Common myeloid progenitor, CD34-positive (primary cell): ENCODE data around the gene TBCA.

Experiments used
- CTCF ChIA-PET: fragments of 350-600 bp; sonication (Branson Sonifier 250); formaldehyde crosslinking; loops from one replicate; lab custom pipeline; 2021; ENCODE audit warnings: antibody characterized with exemption; lab: Charles Lee
- POLR2A ChIA-PET: fragments of 350-600 bp; sonication (Branson Sonifier 250); formaldehyde crosslinking; loops from one replicate; lab custom pipeline; 2021; ENCODE audit warnings: antibody characterized with exemption; lab: Charles Lee
- DNase-seq, 3 donors: peaks; one replicate each; pipeline versions ENCODE4 v3.0.0 to v3.0.0-alpha.2; 2013
- H3K27ac ChIP-seq, 2 experiments: 1 replicate in 1 of 2; 2 replicates in 1 of 2; pipeline ENCODE4 v1.7.0; 2013; ENCODE audit warnings: inconsistent platforms in 2 of 2, low read length in 2 of 2, mild to moderate bottlenecking in 2 of 2, low read depth in 1 of 2, moderate library complexity in 1 of 2; ENCODE audit not compliant: severe bottlenecking in 2 of 2, insufficient read depth in 1 of 2, poor library complexity in 1 of 2
- H3K27me3 ChIP-seq, 5 experiments: replicated peaks in 2 of 5; 1 replicate in 3 of 5; 2 replicates in 2 of 5; pipeline versions ENCODE4 v1.6.1 to v1.7.0; 2013; ENCODE audit warnings: low read length in 4 of 5, mild to moderate bottlenecking in 2 of 5, moderate library complexity in 2 of 5, inconsistent platforms in 1 of 5; ENCODE audit not compliant: insufficient read depth in 5 of 5, control insufficient read depth in 4 of 5
- H3K36me3 ChIP-seq, 4 experiments: 1 replicate in 2 of 4; 2 replicates in 2 of 4; pipeline versions ENCODE4 v1.6.1 to v1.7.0; 2013; ENCODE audit warnings: low read length in 3 of 4, control low read depth in 1 of 4, mild to moderate bottlenecking in 1 of 4; ENCODE audit not compliant: control insufficient read depth in 4 of 4, insufficient read depth in 4 of 4
- H3K4me1 ChIP-seq, 4 experiments: 1 replicate in 3 of 4; 2 replicates in 1 of 4; pipeline versions ENCODE4 v1.6.1 to v1.7.1; 2013; ENCODE audit warnings: low read length in 3 of 4, mild to moderate bottlenecking in 3 of 4, control low read depth in 1 of 4, inconsistent platforms in 1 of 4, moderate library complexity in 1 of 4; ENCODE audit not compliant: control insufficient read depth in 4 of 4, insufficient read depth in 4 of 4; ENCODE audit errors: control extremely low read depth in 1 of 4
- H3K4me3 ChIP-seq, 7 experiments: 1 replicate in 4 of 7; 2 replicates in 3 of 7; pipeline versions ENCODE4 v1.5.1 to v1.7.0; 2013; ENCODE audit warnings: mild to moderate bottlenecking in 7 of 7, low read length in 6 of 7, moderate library complexity in 6 of 7, inconsistent platforms in 2 of 7, low read depth in 2 of 7, control low read depth in 1 of 7; ENCODE audit not compliant: insufficient read depth in 4 of 7, control insufficient read depth in 1 of 7; ENCODE audit errors: extremely low read depth in 1 of 7
- H3K9me3 ChIP-seq, 5 experiments: 1 replicate in 4 of 5; 2 replicates in 1 of 5; pipeline versions ENCODE4 v1.6.1 to v1.7.1; 2013; ENCODE audit warnings: low read length in 4 of 5, mild to moderate bottlenecking in 2 of 5, inconsistent platforms in 1 of 5, low read depth in 1 of 5, moderate library complexity in 1 of 5; ENCODE audit not compliant: control insufficient read depth in 4 of 5, insufficient read depth in 2 of 5; ENCODE audit errors: control extremely low read depth in 1 of 5
- WGBS: methylation state at CpG from one replicate; pipeline ENCODE4 v1.1.5; 2013; ENCODE audit not compliant: insufficient coverage; 5-methylcytosine and 5-hydroxymethylcytosine counted together

The TBCA gene

DNA sequence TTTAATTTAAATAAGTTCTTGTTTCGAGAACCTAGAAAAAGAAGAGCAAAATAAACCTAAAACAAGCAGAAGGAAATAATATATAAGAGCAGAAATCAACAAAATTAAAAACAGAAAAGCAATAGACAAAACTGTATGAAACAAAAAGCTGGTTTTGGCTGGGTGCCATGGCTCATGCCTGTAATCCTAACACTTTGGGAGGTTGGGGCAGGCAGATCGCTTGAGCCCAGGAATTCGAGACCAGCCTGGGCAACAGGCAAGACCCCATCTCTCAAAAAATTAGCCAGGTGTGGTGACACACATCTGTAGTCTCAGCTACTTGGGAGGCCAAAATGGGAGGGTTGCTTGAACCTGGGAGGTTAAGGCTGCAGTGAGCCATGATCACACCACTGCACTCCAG is 78.4 kb downstream of the TBCA start:
- Histone ChIP-seq H3K27ac (no peak overlapping the region), H3K27me3 (no peaks in the 10 kb centered on the region), H3K4me1 (no peaks in the 10 kb centered on the region), H3K4me3 (no peak overlapping the region), H3K9me3 (peaks cover 0 to 10% (median 3%) of the 10 kb centered on the region in 5 experiments), H3K36me3 (peaks cover 14 to 45% (median 30%) of the 10 kb centered on the region in 4 experiments)
- DNase-seq: no peak
- no CpG with 5 or more reads among the region's 3 CpGs for WGBS
- POLR2A ChIA-PET: no interaction called here
- CTCF ChIA-PET: no interaction called here

DNA sequence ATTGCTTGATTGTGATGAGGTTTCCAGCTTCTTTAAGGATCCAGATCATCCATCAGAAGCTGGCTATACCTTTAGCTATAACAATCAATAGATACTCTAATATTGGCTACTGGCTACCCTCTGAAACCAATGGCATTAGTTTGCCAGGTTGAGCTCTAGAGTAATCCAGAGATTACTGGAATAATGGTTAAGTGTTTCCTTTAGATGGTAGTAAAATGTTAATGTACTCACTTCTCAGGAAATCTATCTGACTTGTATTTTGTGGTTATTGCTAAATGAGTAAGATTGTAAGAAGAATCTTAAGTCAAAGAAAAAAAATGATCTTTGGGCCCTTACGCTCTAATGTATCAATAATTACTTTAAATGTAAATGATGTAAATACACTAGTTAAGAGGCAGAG is 80.0 kb downstream of the TBCA start:
- DNase-seq: no peak
- WGBS: no CpG with 5 or more reads among the region's 1 CpG
- Histone ChIP-seq H3K27me3 (no peaks in the 10 kb centered on the region), H3K27ac (no peak overlapping the region), H3K9me3 (peaks cover 0 to 10% (median 3%) of the 10 kb centered on the region in 5 experiments), H3K4me3 (no peak overlapping the region), H3K36me3 (peaks cover 9 to 41% (median 27%) of the 10 kb centered on the region in 4 experiments), H3K4me1 (no peaks in the 10 kb centered on the region)
- ChIA-PET CTCF (interaction anchor here (1.0 to 1.5 kb wide), 2 partner anchors 9 to 16 kb away, joined by 3 to 4 read pairs; no protein-coding TSS in a partner anchor), POLR2A (no interaction called here)

DNA sequence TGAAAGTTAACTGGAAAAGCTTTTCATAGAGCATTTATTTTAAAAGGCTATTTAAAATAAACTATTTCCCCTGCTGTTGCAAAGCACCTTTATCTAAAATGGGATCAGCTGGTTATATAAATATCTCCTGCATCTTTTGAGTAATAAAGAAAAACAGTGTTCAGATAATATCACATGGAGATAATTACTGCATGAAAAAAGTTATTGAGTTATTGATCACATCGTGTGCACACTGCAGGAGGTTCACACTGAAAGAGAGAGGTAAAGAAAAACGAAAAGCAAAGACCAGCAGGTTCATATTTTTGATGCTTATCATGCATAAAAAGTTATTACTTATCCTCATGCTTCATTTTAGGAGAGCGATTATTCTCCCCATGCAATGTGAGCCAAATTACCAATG is 82.2 kb downstream of the TBCA start:
- DNase-seq: no peak
- no peak overlapping the region for H3K27ac ChIP-seq
- no peaks in the 10 kb centered on the region for H3K27me3 ChIP-seq
- CTCF ChIA-PET: no interaction called here
- no peaks in the 10 kb centered on the region for H3K4me1 ChIP-seq
- no peak overlapping the region for H3K4me3 ChIP-seq
- H3K36me3 ChIP-seq: peaks cover 14 to 46% (median 30%) of the 10 kb centered on the region in 4 experiments
- POLR2A ChIA-PET: no interaction called here
- 72% methylated on average over 2 of the region's 3 CpGs for WGBS
- H3K9me3 ChIP-seq: peaks cover 0 to 10% (median 3%) of the 10 kb centered on the region in 5 experiments

DNA sequence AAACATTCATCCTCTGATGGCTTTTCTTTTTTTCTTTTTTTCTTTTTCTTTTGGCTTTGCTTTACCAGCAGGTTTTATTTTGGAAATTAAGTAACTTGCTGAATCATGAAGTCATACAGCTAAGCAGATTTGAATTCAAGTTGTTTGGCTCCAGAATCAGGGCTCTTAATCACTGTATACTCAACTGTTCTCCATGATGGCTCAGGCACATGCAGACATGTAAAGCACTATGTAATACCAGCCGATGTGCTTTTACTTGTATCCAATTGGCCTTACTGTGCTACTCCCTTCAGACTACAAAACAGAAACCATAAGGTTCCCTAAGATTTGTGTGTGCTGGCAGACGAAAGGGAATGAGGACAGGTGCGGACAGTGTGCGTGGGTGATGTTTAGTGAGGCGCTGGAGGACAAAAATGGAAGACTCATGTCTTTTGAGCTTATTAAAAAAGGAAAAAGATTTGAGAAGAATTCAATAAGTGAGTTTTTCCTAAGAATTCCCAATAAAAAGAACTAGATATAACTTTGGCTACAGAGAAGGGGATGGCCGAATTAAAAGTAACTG is 92.9 kb downstream of the TBCA start:
- Histone ChIP-seq H3K36me3 (peaks cover 0 to 3% (median 1%) of the 10 kb centered on the region in 4 experiments), H3K27ac (no peak overlapping the region), H3K27me3 (no peaks in the 10 kb centered on the region), H3K4me3 (no peak overlapping the region), H3K4me1 (no peaks in the 10 kb centered on the region), H3K9me3 (no peaks in the 10 kb centered on the region)
- ChIA-PET CTCF (interaction anchor here (0.6 kb wide), 1 partner anchor 324 kb away, joined by 3 read pairs; no protein-coding TSS in a partner anchor), POLR2A (no interaction called here)
- WGBS: 100% methylated on average over 1 of the region's 6 CpGs
- no peak for DNase-seq

DNA sequence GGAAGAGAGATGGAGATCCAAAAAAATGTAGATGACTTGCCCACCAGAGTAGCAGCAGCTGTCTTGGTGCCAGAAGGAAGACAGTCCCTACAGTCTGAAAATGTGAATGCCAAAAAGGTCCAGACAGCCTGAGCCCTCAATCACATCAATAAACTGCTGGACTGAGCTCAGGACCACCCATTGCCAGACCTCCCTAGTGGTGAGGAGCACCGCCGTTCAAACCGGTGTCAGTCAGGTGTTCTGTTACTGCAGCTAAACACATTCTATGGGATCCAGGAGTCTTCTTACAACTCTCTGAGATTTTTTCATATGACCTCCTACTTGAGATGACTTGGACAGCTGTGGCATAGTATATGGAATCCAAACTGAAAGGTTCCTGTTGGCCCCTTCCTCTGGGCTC is 105.6 kb downstream of the TBCA start:
- Histone ChIP-seq H3K27me3 (peaks cover 0 to 14% (median 0%) of the 10 kb centered on the region in 5 experiments), H3K9me3 (peaks cover 0 to 2% (median 0%) of the 10 kb centered on the region in 5 experiments), H3K4me1 (no peaks in the 10 kb centered on the region), H3K36me3 (no peaks in the 10 kb centered on the region), H3K4me3 (no peak overlapping the region), H3K27ac (no peak overlapping the region)
- ChIA-PET POLR2A (no interaction called here), CTCF (interaction anchor here (0.8 kb wide), 1 partner anchor 8 kb away, joined by 3 read pairs; no protein-coding TSS in a partner anchor)
- 63% methylated on average over 3 of the region's 3 CpGs for WGBS
- DNase-seq: no peak

DNA sequence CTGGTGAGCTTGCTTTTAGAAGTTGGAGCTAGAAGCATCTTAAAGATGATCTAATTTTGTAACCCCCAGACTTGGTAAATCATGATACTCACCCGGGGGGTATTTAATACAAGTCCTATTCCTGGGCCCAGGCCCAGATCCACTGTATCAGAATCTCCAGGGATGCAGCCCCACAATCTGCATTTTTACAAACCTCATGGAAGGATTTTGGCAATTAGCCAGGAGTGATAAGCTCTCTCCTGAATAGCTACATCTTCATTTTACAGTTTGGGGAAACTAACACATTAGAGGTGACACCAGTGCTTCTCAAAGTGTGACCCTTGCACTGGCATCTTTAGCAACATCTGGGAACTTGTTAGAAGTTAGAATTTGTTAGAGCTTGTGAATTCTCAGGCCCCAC is 106.5 kb downstream of the TBCA start:
- H3K4me1 ChIP-seq: no peaks in the 10 kb centered on the region
- no peak overlapping the region for H3K4me3 ChIP-seq
- no peaks in the 10 kb centered on the region for H3K36me3 ChIP-seq
- 83% methylated on average over 1 of the region's 1 CpG for WGBS
- POLR2A ChIA-PET: no interaction called here
- no peak for DNase-seq
- no peaks in the 10 kb centered on the region for H3K9me3 ChIP-seq
- H3K27ac ChIP-seq: no peak overlapping the region
- peaks cover 0 to 14% (median 0%) of the 10 kb centered on the region in 5 experiments for H3K27me3 ChIP-seq
- CTCF ChIA-PET: no interaction called here

DNA sequence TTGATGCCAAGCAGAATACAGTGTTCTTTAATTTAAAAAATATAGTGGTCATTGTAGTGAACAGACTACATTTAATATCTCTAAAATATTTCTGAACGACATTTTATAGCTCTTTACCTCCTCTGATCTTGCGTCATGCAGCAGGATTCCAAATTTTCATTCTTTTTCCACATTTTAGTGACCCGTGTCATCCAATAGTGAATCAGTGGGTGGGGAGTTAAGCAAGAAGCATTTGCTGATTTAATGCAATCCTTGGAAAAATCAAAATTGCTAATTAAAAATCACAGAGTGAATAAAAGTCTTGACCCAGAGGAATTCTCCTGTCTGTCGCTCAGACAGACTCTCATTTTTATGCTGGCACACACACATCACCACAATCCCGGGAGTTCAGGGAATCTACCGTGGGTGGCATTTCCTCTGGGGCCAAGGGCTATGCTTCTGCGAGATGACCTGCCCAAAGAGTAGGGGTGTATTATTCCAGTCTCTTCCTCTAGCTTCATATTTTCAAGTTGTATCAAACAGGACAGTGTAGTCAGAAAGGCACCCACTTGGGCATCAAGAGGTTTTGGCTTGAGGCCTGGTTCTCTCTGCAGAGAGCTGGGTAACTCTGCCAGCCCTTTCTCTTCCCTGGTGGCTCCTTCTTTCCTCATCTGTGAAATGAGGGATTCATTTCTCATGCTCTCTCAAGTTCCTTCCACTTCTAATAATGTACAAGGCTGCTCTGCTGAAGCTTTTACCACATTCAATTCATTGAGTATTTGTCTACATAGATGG is 112.9 kb downstream of the TBCA start:
- POLR2A ChIA-PET: interaction anchor here (0.6 kb wide), 1 partner anchor 455 kb away, joined by 3 read pairs; no protein-coding TSS in a partner anchor
- Histone ChIP-seq H3K36me3 (no peaks in the 10 kb centered on the region), H3K27ac (no peak overlapping the region), H3K4me1 (no peaks in the 10 kb centered on the region), H3K9me3 (no peaks in the 10 kb centered on the region), H3K27me3 (peaks cover 0 to 10% (median 0%) of the 10 kb centered on the region in 5 experiments), H3K4me3 (no peak overlapping the region)
- DNase-seq: no peak
- CTCF ChIA-PET: interaction anchor here (0.6 kb wide), 1 partner anchor 17 kb away, joined by 3 read pairs; no protein-coding TSS in a partner anchor
- 93% methylated on average over 3 of the region's 7 CpGs for WGBS
